ENCODE data around the gene P4HB. TPM values are rescaled to one million over a fixed set of nuclear protein-coding genes. Genes with fewer than 3 reads are reported as not detected.

Gene P4HB
- total and polyA plus RNA-seq, 2 of the 4 experiments (the other 2 are of a cell fraction): 599 to 932 TPM

GRCh38 chr17:81905993-81906392, 45.7 kb upstream of the P4HB start:
- no peak for DNase-seq
- in situ Hi-C loops (cut with MboI; ENCODE audit: low sequenced_read_pairs): no loop called here
- POLR2A ChIA-PET (ENCODE audit: unreplicated experiment): no interaction called here

More at GRCh38 chr17:81905993-81906392, 45.7 kb upstream of the P4HB start:
- H3K4me2 ChIP-seq (ENCODE audit: low read depth, low read length): no peak overlapping the region
- peaks cover 6% of the 10 kb centered on the region for H3K4me1 ChIP-seq (ENCODE audit: control insufficient read depth, insufficient read depth, low read length)
- H2AFZ ChIP-seq (replicated peaks; ENCODE audit: low read length, poor library complexity): peak overlapping the region; percentile 40
- peaks cover 11% of the 10 kb centered on the region for H4K20me1 ChIP-seq (ENCODE audit: insufficient read depth, low read length)
- H3K79me1 ChIP-seq (ENCODE audit: low read depth in 1 of 2, low read length in 2 of 2): peaks cover 0 to 19% of the 10 kb centered on the region in 2 experiments; a peak in 2 of 4 replicates
- no peak overlapping the region for H2BK15ac ChIP-seq (ENCODE audit: low read depth, low read length)
- no peak for ATAC-seq (ENCODE audit: low read depth)
- TF ChIP-seq MAZ (IDR thresholded peaks at IDR 0.05; ENCODE audit: borderline replicate concordance, low read depth, low read length) (no peak), CTCF (conservative IDR thresholded peaks at IDR 0.05; ENCODE audit: low read depth, low read length) (no peak), ELK1 (IDR thresholded peaks at IDR 0.05; ENCODE audit: borderline replicate concordance, low read depth, low read length) (no peak), USF2 (IDR thresholded peaks at IDR 0.05; ENCODE audit: low read depth, low read length) (no peak), RAD21 (IDR thresholded peaks at IDR 0.05; ENCODE audit: low read length) (no peak)
- H3K56ac ChIP-seq (ENCODE audit: extremely low read depth, insufficient read depth, low read length): no peak overlapping the region
- no peak overlapping the region for H4K8ac ChIP-seq (ENCODE audit: low read depth in 2 of 2, low read length in 2 of 2)
- H3K23ac ChIP-seq (ENCODE audit: low read depth, low read length): no peak overlapping the region
- intact Hi-C loops (cut with micrococcal nuclease): no loop called here
- H2AK9ac ChIP-seq (replicated peaks; ENCODE audit: low read depth, low read length, poor library complexity): no peak overlapping the region
- no peak overlapping the region for H3K4me3 ChIP-seq (ENCODE audit: insufficient read depth, low read depth, low read length)
- no peak overlapping the region for H3K4ac ChIP-seq (ENCODE audit: low read depth, low read length)
- CTCF ChIA-PET: no interaction called here
- no peaks in the 10 kb centered on the region for H3K27me3 ChIP-seq (ENCODE audit: control insufficient read depth, insufficient read depth, low read length)
- 98% methylated on average over 5 of the region's 10 CpGs; no CpG with 5 or more reads in 1 of the 2 experiments for WGBS, 2 experiments (ENCODE audit: extremely low coverage in 2 of 2, insufficient read length in 1 of 2)
- H2BK5ac ChIP-seq (ENCODE audit: low read depth, low read length, poor library complexity, severe bottlenecking): no peak overlapping the region
- dilution Hi-C loops (cut with HindIII; ENCODE audit: low sequenced_read_pairs, unreplicated experiment): no loop called here
- peaks cover 14% of the 10 kb centered on the region; the same call in 1 of the 2 replicates for H3K36me3 ChIP-seq (ENCODE audit: control insufficient read depth, insufficient read depth, low read length)
- H2BK20ac ChIP-seq (ENCODE audit: low read depth, low read length): no peak overlapping the region
- no peak overlapping the region for H3K9ac ChIP-seq (ENCODE audit: low read depth, low read length)
- H4K91ac ChIP-seq (ENCODE audit: insufficient read depth, low read depth, low read length): no peak overlapping the region
- no peak overlapping the region for H3K14ac ChIP-seq (replicated peaks; ENCODE audit: low read depth, low read length)
- no peak overlapping the region for H3K18ac ChIP-seq (ENCODE audit: low read depth, low read length)
- no peak overlapping the region for H4K5ac ChIP-seq (ENCODE audit: low read depth, low read length)
- H3K9me1 ChIP-seq (ENCODE audit: insufficient read depth, low read length): 0 out of 2 replicates have a peak, but pooled peaks cover 7% of the 10 kb centered on the region
- H2BK120ac ChIP-seq (ENCODE audit: low read depth, low read length): no peak overlapping the region
- H3K27ac ChIP-seq (ENCODE audit: insufficient read depth, low read length): no peak overlapping the region
- H2AK5ac ChIP-seq (ENCODE audit: low read depth, low read length): no peak overlapping the region
- no TSS peak for BruUV-seq (replicated peaks)
- no peaks in the 10 kb centered on the region for H3K9me3 ChIP-seq (ENCODE audit: control insufficient read depth, insufficient read depth, low read length)
